ENCODE measurements around the gene ATP10A. TPM values are rescaled to one million over a fixed set of nuclear protein-coding genes. Genes with fewer than 3 reads are reported as not detected.

The ATP10A gene
- polyA plus RNA-seq, 3 donors: 0.71 to 3.9 (median 0.92) TPM

DNA sequence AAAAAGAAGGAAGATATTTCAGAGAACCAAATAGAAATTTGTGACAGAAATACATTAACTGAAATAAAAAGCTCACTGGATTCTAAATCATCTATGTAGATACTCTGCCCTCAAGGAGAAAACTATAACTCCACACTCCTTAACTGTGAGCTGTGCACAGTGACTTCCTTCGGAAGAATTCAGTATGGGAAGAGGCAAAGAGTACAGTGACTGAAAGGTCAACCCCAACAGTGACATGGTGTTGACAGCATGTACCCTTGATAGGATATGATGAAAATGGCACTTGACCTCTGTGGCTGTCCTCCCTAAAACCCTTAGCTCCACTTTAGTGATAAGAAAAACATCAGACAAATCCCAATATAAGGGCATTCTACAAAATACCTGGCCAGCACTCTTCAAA lies 165.5 kb downstream of the ATP10A start:
- H3K9me3 ChIP-seq (replicated peaks in 1 of 2; ENCODE audit: control insufficient read depth in 1 of 2, insufficient read depth in 1 of 2, low read length in 2 of 2): no peaks in the 10 kb centered on the region
- no peak overlapping the region for H2AFZ ChIP-seq (ENCODE audit: insufficient read depth, low read depth, low read length, poor library complexity, severe bottlenecking)
- no peak overlapping the region for H3K9ac ChIP-seq (ENCODE audit: insufficient read depth, low read length, poor library complexity, severe bottlenecking)
- H3K4me2 ChIP-seq (replicated peaks; ENCODE audit: extremely low read depth, low read length, poor library complexity, severe bottlenecking): no peak overlapping the region
- no peaks in the 10 kb centered on the region for H3K79me2 ChIP-seq (ENCODE audit: insufficient read depth, low read length)
- TF ChIP-seq, protein P1, sequence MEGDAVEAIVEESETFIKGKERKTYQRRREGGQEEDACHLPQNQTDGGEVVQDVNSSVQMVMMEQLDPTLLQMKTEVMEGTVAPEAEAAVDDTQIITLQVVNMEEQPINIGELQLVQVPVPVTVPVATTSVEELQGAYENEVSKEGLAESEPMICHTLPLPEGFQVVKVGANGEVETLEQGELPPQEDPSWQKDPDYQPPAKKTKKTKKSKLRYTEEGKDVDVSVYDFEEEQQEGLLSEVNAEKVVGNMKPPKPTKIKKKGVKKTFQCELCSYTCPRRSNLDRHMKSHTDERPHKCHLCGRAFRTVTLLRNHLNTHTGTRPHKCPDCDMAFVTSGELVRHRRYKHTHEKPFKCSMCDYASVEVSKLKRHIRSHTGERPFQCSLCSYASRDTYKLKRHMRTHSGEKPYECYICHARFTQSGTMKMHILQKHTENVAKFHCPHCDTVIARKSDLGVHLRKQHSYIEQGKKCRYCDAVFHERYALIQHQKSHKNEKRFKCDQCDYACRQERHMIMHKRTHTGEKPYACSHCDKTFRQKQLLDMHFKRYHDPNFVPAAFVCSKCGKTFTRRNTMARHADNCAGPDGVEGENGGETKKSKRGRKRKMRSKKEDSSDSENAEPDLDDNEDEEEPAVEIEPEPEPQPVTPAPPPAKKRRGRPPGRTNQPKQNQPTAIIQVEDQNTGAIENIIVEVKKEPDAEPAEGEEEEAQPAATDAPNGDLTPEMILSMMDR (IDR thresholded peaks at IDR 0.05): no peak
- Mint-ChIP-seq H3K4me1 (no peaks in the 10 kb centered on the region), H3K27me3 (ENCODE audit: low read depth in 3 of 3) (no peaks in the 10 kb centered on the region), H3K36me3 (peaks cover 4 to 13% of the 10 kb centered on the region in 2 donors), H3K27ac (no peak overlapping the region), H3K9me3 (no peaks in the 10 kb centered on the region), H3K4me3 (no peak overlapping the region)
- no peaks in the 10 kb centered on the region for H3K4me1 ChIP-seq (ENCODE audit: control insufficient read depth in 1 of 2, insufficient read depth in 2 of 2, low read length in 2 of 2)
- no peaks in the 10 kb centered on the region for H3K27me3 ChIP-seq (ENCODE audit: control insufficient read depth in 2 of 2, insufficient read depth in 2 of 2, low read length in 2 of 2)
- peaks cover 0 to 19% of the 10 kb centered on the region in 2 donors for H3K36me3 ChIP-seq (replicated peaks in 1 of 2; ENCODE audit: control insufficient read depth in 1 of 2, insufficient read depth in 2 of 2, low read length in 2 of 2)
- H3K27ac ChIP-seq (ENCODE audit: low read depth in 1 of 2, low read length in 2 of 2): no peak overlapping the region
- no peak overlapping the region for H3K4me3 ChIP-seq (replicated peaks in 1 of 3; ENCODE audit: low read depth in 2 of 3, low read length in 3 of 3)
- DNase-seq: no peak
- intact Hi-C loops (cut with micrococcal nuclease): no loop called here
- no CpG with 5 or more reads among the region's 1 CpG for WGBS (ENCODE audit: insufficient coverage)
- H4K20me1 ChIP-seq (ENCODE audit: insufficient read depth, low read length): no peaks in the 10 kb centered on the region

DNA sequence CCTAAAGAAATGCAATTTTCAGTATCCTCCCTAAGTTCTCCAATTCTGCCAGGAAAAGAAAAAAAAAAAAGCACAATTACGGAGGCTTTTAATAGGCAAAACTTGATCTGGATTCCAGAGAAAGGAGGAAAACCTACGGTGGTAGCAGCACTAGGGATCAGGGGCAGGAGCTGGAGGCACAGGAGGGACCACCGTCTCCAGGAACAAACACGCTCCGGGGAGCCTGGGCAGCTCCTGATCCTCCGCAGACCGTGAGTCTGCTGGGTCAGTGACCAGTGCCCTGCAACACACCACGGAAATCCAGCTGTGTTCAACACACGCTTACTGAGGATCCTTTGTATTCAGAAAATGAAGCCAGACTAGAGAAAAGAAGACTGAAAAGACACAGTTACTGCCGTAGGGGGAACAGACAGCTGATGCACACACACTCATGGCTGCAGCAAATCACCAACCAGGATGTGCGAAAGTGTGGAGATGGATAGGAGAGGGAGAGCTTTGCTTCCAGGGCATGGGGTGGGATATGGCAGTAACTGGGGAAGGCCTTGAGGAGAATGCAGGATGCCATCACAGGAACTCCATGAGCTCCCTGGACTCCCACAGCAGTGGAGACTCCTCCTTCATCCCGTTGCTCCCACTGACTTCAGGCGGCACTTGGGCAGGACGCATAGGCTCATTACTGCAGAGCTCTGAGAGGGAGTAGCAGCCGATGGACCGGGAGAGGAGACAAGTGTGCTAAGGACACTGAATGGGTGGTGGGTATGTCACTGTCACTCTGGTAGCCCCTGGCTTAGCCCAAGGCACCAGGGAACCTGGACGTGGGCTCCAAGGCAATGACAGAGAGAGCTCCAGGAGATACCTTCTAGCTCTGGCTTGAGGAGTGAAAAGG lies 167.0 kb downstream of the ATP10A start:
- Histone ChIP-seq H3K9ac (ENCODE audit: insufficient read depth, low read length, poor library complexity, severe bottlenecking) (no peak overlapping the region), H3K4me1 (ENCODE audit: control insufficient read depth in 1 of 2, insufficient read depth in 2 of 2, low read length in 2 of 2) (no peaks in the 10 kb centered on the region), H3K9me3 (replicated peaks in 1 of 2; ENCODE audit: control insufficient read depth in 1 of 2, insufficient read depth in 1 of 2, low read length in 2 of 2) (no peaks in the 10 kb centered on the region), H3K27me3 (ENCODE audit: control insufficient read depth in 2 of 2, insufficient read depth in 2 of 2, low read length in 2 of 2) (no peaks in the 10 kb centered on the region), H3K79me2 (ENCODE audit: insufficient read depth, low read length) (no peaks in the 10 kb centered on the region), H3K36me3 (replicated peaks in 1 of 2; ENCODE audit: control insufficient read depth in 1 of 2, insufficient read depth in 2 of 2, low read length in 2 of 2) (peaks cover 0 to 21% of the 10 kb centered on the region in 2 donors), H4K20me1 (ENCODE audit: insufficient read depth, low read length) (no peaks in the 10 kb centered on the region), H3K4me3 (replicated peaks in 1 of 3; ENCODE audit: low read depth in 2 of 3, low read length in 3 of 3) (no peak overlapping the region), H3K27ac (ENCODE audit: low read depth in 1 of 2, low read length in 2 of 2) (no peak overlapping the region), H3K4me2 (replicated peaks; ENCODE audit: extremely low read depth, low read length, poor library complexity, severe bottlenecking) (no peak overlapping the region), H2AFZ (ENCODE audit: insufficient read depth, low read depth, low read length, poor library complexity, severe bottlenecking) (no peak overlapping the region)
- Mint-ChIP-seq H3K36me3 (peaks cover 4 to 13% of the 10 kb centered on the region in 2 donors), H3K9me3 (no peaks in the 10 kb centered on the region), H3K27ac (peak overlapping the region in 1 of 7 donors; percentile 37), H3K4me1 (no peaks in the 10 kb centered on the region), H3K27me3 (ENCODE audit: low read depth in 3 of 3) (no peaks in the 10 kb centered on the region), H3K4me3 (no peak overlapping the region)
- no peak for DNase-seq
- TF ChIP-seq, protein P1 (IDR thresholded peaks at IDR 0.05): no peak
- 93% methylated on average over 15 of the region's 17 CpGs for WGBS (ENCODE audit: insufficient coverage)
- intact Hi-C loops (cut with micrococcal nuclease): loop anchor here in 1 of 2 donors (2.0 kb wide), 1 partner anchor 237 kb away; no protein-coding TSS in a partner anchor

Data from CD14-positive monocyte (primary cell).